Mucosa of descending colon (tissue), 3 donors: ENCODE data around the gene ATG10. TPM values are rescaled to one million over a fixed set of nuclear protein-coding genes. Genes with fewer than 3 reads are reported as not detected.
"Not testable (repeated sequence)": the region's sequence is repeated elsewhere in the genome, so short reads cannot be mapped to it uniquely, and the experiment has no call there.

Experiments used
- ATAC-seq: fragments of 200-7000 bp; cut with Tn5 transposase; one replicate; pipeline ENCODE4 v1.9.1; 2020; ENCODE audit warnings: mild to moderate bottlenecking, moderate library complexity
- DNase-seq, 3 donors: peaks; one replicate each; pipeline ENCODE4 v3.0.0-alpha.2; 2020
- H3K36me3 ChIP-seq: fragments of 200-600 bp; one replicate; pipeline ENCODE4 v1.8.0; 2021; ENCODE audit warnings: low read depth, mild to moderate bottlenecking
- H3K4me1 ChIP-seq: fragments of 200-600 bp; one replicate; pipeline ENCODE4 v1.8.0; 2021; ENCODE audit warnings: low read depth, mild to moderate bottlenecking
- H3K4me3 ChIP-seq: fragments of 200-600 bp; one replicate; pipeline ENCODE4 v1.8.0; 2021; ENCODE audit warnings: mild to moderate bottlenecking
- H3K9me3 ChIP-seq: fragments of 200-600 bp; one replicate; pipeline ENCODE4 v1.8.0; 2021; ENCODE audit warnings: mild to moderate bottlenecking
- CTCF ChIP-seq: fragments of 200-600 bp; IDR thresholded peaks from one replicate; pipeline ENCODE4 v1.8.0; 2022; ENCODE audit warnings: antibody characterized with exemption, mild to moderate bottlenecking
- intact Hi-C, 2 donors: fragments of 100-400 bp; cut with DNase I in 1 of 2; cut with micrococcal nuclease in 1 of 2; formaldehyde crosslinking; loops; one replicate each; pipeline versions ENCODE4 v1.11.0 to v1.11.1; 2022; cut with DNase I, micrococcal nuclease
- total RNA-seq, 3 donors: library from RNA; stranded (reverse); fragmentation: NEBNext Ultra II Directional in 2 of 3; extraction: Animal tissue kit (Norgen Biotek cat#: 25700) in 2 of 3; gene quantifications; one replicate each; pipeline versions ENCODE4 v1.2.1 to v1.2.4, GENCODE V29; 2021 to 2023
- donor health status: DM: no; HTN: no; CAD: no; lungs with moderate emphysema.
- donor health status: DM: no; HTN: no; CAD: no.
- donor health status: DM: no; HTN: yes; CAD: no.

ATG10 gene
- total RNA-seq, 3 donors from 2014 or later = 5.9 to 8.8 (median 7.0) TPM

- TF ChIP-seq CTCF = no peak
- intact Hi-C loops = no loop called here
- no peak for ATAC-seq
- no peaks in the 10 kb centered on the region for H3K9me3 ChIP-seq
- no peak overlapping the region for H3K4me3 ChIP-seq
- DNase-seq = no peak
- H3K4me1 ChIP-seq = no peaks in the 10 kb centered on the region
- no peaks in the 10 kb centered on the region for H3K36me3 ChIP-seq
Measured at GRCh38 chr5:82115858-82116257, 144.0 kb downstream of the ATG10 start.

GRCh38 chr5:82119889-82120288, 148.1 kb downstream of the ATG10 start:
- no peaks in the 10 kb centered on the region for H3K36me3 ChIP-seq
- no peak overlapping the region for H3K4me3 ChIP-seq
- H3K9me3 ChIP-seq = no peaks in the 10 kb centered on the region
- intact Hi-C loops = no loop called here
- TF ChIP-seq CTCF = no peak
- H3K4me1 ChIP-seq = no peaks in the 10 kb centered on the region
- DNase-seq (no peak), ATAC-seq (no peak)

GRCh38 chr5:82129723-82130285, 158.0 kb downstream of the ATG10 start:
- intact Hi-C loops = no loop called here
- no peak for TF ChIP-seq CTCF
- H3K4me3 ChIP-seq = no peak overlapping the region
- no peaks in the 10 kb centered on the region for H3K4me1 ChIP-seq
- no peaks in the 10 kb centered on the region for H3K36me3 ChIP-seq
- DNase-seq (no peak), ATAC-seq (no peak)
- peaks cover 10% of the 10 kb centered on the region for H3K9me3 ChIP-seq

- TF ChIP-seq CTCF = no peak
- Histone ChIP-seq H3K4me1 (no peaks in the 10 kb centered on the region), H3K36me3 (no peaks in the 10 kb centered on the region), H3K4me3 (no peak overlapping the region), H3K9me3 (peaks cover 11% of the 10 kb centered on the region)
- intact Hi-C loops = no loop called here
- ATAC-seq (no peak), DNase-seq (no peak)
Measured at GRCh38 chr5:82130602-82131001, 158.8 kb downstream of the ATG10 start.

GRCh38 chr5:82137205-82137604, 165.4 kb downstream of the ATG10 start:
- no peak for TF ChIP-seq CTCF
- ATAC-seq (no peak), DNase-seq (no peak)
- intact Hi-C loops = no loop called here
- no peaks in the 10 kb centered on the region for H3K4me1 ChIP-seq
- H3K4me3 ChIP-seq = no peak overlapping the region
- H3K9me3 ChIP-seq = peaks cover 8% of the 10 kb centered on the region
- no peaks in the 10 kb centered on the region for H3K36me3 ChIP-seq

- H3K4me1 ChIP-seq, intact Hi-C loops, H3K36me3 ChIP-seq, H3K4me3 ChIP-seq, DNase-seq, H3K9me3 ChIP-seq, ATAC-seq: not testable (repeated sequence)
Measured at GRCh38 chr5:82139837-82140236, 168.0 kb downstream of the ATG10 start.
